GM19324 (cell line): ENCODE results near the gene TMEM14C.
"Not testable (repeated sequence)": the region's sequence is repeated elsewhere in the genome, so short reads cannot be mapped to it uniquely, and the experiment has no call there.

Experiments used
- ATAC-seq: cut with Tn5 transposase; IDR thresholded peaks from one replicate; pipeline ENCODE4 v1.9.1; 2021; ENCODE audit warnings: mild to moderate bottlenecking, moderate library complexity; ENCODE audit not compliant: unreplicated experiment, low FRiP score

Gene TMEM14C

DNA sequence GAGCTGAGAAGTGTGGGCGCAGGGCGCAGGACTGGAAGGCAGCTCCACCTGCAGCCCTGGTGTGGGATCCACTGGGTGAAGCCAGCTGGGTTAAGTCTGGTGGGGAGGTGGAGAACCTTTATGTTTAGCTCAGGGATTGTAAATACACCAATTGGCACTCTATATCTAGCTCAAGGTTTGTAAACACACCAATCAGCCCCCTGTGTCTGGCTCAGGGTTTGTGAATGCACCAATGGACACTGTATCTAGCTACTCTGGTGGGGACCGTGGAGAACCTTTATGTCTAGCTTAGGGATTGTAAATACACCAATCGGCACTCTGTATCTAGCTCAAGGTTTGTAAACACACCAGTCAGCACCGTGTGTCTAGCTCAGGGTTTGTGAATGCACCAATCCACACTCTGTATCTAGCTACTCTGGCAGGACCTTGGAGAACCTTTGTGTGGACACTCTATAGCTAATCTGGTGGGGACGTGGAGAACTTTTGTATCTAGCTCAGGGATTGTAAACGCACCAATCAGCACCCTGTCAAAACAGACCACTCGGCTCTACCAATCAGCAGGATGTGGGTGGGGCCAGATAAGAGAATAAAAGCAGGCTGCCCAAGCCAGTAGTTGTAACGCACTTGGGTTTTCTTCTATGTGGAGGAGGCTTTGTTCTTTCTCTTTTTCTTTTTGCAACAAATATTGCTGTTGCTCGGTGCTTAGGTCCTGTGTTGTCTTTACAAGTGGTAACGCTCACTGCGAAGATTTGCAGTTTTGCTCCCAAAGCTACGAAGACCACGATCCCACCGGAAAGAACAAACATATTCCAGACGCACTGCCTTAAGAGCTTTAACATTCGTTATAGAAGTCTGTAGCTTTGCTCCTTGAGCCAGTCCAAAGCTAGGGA is 1.7 kb upstream of the TMEM14C start:
- not testable (repeated sequence) for ATAC-seq

DNA sequence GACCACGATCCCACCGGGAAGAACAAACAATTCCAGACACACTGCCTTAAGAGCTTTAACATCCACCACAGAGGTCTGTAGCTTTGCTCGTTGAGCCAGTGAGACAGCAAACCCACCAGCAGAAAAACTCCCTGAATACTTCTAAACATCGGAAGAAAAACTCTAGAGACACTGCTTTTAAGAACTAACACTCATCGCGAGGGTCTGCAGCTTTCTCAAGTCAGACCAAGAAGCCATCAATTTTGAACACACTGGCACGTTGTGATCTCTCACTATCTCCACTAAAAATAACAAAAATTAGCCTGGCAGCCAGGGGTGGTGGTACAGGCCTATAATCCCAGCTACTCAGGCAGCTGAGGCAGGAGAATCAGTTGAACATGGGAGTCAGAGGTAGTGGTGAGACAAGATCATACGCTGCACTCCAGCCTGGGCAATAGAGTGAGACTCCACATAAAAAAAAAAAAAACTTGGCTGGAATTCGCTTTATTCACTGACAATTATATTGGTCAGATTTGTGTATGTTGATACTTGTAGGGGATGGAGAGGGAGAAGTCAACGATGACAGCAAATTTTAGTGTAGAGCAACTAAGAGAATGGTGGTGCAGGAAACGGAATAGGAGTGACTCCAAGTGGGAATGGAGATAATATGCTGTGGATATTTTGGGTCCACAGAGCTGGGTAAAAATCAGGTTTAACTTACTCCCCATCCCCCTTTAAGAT is 860 bp upstream of the TMEM14C start:
- no peak for ATAC-seq

DNA sequence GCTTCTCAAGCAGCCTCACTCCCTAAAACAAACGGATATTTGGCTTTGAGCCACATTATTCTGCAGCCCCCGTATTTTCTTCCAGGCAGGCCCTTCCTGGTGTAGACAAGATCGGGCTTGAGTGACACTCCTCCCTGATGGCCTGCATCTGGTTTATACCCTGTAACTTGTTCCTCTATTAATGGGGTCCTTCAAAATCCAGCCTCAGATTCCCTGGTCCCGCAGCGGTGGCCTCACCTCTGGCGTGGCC is 375 bp upstream of the TMEM14C start:
- no peak for ATAC-seq

DNA sequence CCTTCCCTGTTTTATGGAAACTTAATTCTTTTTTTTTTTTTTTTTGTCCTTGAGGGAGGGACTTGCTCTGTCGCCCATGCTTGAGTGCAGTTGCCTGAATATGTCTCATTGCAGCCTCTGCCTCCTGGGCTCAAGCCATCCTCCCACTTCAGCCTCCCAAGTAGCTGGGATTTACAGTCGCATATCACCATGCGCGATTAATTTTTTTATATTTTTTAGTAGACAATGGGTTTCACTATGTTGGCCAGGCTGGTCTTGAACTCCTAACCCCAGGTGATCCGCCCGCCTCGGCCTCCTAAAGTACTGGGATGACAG is 654 bp downstream of the TMEM14C start:
- no peak for ATAC-seq

DNA sequence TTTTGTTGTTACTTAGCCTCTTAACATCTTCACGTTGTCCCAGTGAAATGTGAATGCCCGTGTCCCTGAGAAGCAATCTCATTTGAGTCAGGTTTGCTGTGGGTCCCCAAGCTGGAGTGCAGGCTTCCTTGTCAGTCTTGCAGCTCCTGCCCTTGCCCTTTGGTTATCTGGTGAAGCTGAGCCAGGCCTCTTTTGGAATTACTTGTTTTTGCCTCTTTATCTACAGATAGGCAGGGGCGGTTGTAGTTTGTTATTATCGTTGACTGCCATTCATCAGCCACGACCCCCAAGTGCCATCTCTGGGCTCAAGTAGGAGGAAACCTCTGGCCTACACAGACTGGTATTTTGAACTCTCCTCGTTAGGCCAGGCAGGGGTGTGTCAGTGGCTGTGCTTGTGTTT is 2.2 kb downstream of the TMEM14C start:
- ATAC-seq, result no peak

DNA sequence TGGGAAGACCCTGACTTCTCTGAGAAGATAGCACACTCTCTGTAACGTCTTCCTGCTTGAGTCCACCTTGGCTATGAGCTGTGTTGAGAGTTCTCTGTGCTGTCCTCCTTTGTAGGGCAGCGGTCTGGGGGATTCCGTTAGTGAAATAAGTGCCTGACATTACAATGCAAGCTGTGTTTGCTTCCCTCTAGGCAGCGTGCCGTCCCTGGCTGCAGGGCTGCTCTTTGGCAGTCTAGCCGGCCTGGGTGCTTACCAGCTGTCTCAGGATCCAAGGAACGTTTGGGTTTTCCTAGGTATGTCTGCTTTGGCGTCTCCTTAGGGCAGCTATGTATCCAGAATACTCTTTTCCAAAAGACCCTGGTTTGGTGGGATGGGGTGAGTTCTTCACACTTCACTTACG is 2.8 kb downstream of the TMEM14C start:
- ATAC-seq, result no peak

DNA sequence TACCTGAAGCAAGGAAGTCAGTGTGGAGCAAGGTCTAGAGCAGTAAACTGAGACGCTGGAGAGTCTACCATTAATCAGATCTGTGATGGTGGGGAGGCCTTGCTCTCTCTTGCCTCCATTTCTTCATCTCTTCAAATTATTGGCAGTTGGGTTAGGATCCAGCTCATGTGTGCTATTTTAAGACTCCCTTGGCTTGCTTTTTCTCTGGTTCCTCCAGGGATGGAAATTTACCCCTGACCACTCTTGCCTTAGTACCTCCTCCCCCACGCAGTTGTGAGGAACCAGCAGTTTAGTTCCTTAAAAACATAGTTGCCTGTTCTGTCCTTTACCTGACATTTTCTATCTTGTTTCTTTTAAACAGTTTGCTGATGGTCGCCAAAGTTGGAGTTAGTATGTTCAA is 7.4 kb downstream of the TMEM14C start:
- ATAC-seq, result no peak

DNA sequence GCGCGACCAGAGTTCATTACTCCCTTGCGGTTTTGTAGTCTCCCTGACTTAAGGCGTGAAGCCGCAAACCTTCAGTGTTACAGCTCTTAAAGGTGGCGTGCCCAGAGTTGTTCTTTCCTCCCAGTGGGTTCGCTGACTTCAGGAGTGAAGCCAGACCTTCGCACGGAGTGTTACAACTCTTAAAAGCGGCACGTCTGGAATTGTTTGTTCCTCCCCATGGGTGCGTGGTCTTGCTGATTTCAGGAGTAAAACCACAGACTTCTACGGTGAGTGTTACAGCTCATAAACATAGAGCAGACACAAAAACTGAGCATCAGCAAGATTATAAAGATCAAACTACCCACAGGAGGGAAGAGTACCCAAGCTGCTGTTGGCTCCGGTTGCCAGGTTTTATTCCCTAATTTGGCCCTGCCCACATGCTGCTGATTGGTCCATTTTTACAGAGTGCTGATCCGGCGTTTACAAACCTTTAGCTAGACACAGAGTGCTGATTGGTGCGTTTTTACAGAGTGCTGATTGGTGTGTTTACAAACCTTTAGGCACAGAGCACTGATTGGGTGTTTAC is 10.4 kb downstream of the TMEM14C start:
- no peak for ATAC-seq

DNA sequence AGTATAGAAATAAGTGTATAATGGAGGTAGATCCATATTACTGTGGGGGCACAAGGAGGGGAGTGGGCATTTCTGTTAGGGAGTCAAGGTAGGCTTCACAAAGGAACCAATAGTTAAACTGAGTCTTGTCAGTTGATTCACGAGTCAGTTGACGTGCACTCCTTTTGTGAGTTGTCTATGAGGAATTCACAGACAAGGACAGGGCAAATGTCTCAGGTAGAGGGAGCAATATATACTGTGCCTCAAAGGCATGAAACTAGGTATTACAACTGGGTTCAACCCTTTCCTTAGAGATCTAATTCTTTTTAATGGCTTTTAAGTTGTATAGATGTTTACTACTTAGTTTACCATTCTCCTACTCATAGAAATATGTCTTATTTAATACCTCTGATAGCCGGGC is 11.0 kb downstream of the TMEM14C start:
- ATAC-seq, result no peak

DNA sequence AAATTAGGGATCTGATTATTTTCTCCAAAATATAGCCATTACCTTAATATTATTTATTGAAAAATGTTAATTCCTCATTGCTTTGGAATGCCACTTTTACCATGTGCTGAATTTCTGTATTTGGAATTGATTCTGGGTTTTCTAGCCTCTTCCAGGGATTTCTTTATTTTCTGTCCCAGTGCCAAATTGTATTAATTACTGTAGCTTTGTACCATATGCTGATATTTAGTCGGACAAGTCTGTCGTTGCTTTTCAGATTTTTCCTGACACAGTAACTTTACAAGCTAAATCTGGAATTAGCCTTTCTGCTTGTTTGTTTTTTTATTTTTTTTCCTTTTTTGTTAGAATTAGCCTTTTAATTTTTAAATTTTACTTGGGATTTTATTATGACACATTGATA is 13.9 kb downstream of the TMEM14C start:
- no peak for ATAC-seq

DNA sequence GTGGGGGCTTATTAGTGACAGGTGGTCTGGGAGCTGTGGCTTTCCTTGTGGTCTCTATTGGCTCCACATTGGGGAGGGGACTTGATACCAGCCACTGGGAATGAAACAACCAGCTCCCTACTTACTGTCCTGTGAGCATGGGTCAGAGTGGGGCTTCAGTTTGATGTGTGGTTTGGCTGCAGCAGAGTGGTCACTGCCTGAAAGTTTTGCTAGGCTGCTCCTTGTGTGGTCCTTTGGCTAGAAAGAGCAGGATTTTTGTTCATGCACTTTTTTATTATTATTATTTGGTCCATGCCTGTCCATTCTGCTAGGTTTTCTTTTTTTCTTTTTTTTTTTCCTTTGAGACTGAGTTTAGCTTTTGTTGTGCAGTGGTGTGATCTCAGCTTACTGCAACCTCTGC is 17.2 kb downstream of the TMEM14C start:
- ATAC-seq, result no peak

DNA sequence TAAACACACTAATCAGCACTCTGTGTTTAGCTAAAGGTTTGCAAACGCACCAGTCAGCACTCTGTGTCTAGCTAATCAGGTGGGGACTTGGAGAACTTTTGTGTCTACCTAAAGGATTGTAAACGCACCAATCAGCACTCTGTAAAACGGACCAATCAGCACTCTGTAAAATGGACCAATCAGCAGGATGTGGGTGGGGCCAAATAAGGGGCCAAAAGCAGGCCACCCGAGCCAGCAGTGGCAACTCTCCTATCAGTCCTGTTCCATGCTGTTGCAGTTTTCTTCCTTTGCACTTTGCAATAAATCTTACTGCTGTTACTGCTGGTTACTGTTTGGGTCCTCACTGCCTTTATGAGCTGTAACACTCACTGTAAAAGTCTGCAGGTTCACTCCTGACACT is 18.8 kb downstream of the TMEM14C start:
- ATAC-seq, result not testable (repeated sequence)

DNA sequence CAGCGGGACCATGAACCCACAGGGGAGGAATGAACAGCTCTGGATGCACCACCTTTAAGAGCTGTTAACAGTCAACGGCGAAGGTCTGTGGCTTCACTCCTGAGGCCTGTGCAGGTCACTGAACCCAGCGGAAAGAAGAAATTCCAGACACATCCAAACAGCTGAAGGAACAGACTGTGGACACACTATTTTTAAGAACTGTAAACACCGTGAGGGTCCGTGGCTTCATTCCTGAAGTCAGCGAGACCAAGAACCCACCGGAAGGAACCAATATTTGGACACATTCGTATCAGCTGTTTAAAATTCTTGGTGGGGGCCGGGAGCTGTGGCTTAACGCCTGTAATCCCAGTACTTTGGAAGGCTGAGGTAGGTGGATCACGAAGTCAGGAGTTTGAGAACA is 19.4 kb downstream of the TMEM14C start:
- no peak for ATAC-seq

DNA sequence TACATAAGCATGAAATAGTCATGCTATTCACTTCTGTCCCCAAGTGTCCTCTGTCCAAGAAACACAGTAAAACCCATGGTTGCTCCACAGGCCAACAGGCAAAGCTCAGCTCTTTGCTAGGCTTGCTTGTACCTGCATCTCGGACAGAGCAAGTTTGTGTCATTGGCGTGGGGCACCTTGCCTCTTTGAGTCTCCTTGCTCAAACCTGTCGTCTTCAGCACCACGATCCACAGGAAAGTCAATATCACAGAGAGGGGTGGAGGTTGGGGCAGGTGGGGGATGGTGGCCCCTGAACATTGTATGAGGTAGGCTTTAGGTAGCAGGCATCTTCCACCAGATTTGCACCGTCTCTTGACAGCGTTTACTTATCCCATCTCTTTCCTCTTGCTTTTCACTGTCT is 20.6 kb downstream of the TMEM14C start:
- ATAC-seq, result no peak

DNA sequence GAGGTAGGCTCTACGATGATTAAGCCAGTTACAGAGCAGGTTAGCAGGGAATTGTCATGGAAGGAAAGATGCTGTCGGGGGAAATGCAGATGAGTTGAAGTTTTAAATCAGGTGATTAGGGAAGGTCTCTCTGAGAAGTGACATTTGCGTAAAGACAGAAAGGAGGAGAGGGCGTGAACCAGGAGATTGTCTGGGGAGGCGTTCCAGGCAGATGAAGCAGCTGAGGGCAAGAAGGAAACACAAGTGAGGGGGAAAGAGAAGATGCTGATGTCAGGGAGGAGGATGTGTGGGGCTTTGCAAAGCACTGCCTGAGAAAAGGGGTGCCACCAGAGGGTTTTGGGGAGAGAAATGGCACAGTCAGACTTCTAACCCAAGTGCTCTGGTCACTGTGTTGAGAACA is 22.2 kb downstream of the TMEM14C start:
- no peak for ATAC-seq

DNA sequence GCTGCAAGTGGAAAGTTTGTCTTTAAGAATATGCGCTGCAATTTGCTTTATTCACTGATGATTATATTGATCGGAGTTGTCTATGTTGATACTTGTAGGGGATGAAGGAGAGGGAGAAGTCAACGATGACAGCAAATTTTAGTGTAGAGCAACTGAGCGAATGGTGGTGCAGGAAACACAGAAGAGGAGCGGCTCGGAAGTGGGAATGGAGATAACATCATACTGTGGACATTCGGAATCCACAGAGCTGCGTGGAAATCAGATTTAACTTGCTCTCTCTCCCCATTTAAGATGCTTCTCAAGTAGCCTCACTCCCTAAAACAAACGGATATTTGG is 24.0 kb downstream of the TMEM14C start:
- ATAC-seq, result no peak

DNA sequence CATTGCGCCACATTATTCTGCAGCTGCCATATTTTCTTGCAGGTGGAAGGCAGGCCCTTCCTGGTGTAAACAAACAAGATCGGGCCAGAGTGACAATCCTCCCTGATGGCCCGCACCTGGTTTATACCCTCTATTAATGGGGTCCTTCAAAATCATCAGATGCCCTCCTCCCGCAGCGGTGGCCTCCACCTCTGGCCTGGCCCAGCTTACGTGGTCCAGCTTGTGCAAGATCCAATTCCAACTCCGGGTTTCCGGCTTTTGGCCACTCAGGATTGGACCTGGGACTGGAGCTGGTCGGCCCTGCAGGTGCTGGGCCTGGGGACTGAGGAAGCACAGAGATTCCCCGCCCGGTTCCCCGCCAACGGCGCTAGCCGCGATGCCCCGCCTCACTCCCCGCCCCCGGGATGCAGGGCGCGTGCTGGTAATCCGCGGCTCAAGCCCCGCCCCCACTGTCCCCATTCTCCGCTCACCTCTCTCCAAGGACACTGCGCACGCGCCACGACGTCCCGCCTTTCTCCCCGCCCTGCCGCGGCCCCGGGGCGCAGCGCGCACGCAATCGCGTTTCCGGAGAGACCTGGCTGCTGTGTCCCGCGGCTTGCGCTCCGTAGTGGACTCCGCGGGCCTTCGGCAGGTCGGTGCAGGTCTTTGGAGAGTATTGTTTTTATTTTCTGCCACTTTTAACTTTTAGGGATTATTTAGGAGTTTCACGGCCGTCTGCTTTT is 24.5 kb downstream of the TMEM14C start, which contains the start of gene TMEM14B:
TSS of gene TMEM14B (plus strand) at position 555 of the 722 bp plus-strand sequence. CDS start 1,441 bp downstream, outside the sequence.
- ATAC-seq, result peak; percentile 99

DNA sequence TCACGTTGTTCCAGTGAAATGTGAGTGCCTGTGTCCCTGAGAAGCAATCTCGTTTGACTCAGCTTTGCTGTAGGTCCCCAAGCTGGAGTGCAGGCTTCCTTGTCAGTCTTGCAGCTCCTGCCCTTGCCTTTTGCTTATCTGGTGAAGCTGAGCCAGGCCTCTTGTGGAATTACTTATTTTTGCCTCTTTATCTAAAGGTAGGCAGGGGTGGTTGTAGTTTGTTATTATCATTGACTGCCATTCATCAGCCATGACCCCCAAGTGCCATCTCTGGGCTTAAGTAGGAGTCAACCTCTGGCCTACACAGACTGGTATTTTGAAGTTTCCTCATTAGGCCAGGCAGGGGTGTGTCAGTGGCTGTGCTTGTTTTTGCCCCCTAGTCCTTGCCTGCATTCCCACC is 26.9 kb downstream of the TMEM14C start:
- no peak for ATAC-seq

DNA sequence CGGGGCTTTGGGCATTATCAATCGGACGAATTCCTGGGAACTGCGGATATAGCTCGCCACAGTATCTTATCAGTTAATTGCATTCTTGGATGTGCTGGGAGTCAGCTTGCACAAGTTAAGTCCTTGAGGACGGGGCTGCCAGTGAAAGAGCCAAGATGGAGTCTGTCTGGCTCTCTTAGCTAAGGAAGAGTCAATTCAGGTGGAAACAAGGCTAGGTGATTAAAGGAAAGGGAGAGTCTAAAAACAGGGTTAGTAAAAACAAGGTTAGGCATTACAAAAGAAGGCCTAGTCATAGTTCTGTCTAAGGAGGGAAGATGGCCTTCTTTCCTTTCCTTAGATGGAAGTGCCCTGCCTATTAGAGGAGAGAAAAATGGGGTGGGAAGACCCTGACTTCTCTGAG is 27.7 kb downstream of the TMEM14C start:
- not testable (repeated sequence) for ATAC-seq

DNA sequence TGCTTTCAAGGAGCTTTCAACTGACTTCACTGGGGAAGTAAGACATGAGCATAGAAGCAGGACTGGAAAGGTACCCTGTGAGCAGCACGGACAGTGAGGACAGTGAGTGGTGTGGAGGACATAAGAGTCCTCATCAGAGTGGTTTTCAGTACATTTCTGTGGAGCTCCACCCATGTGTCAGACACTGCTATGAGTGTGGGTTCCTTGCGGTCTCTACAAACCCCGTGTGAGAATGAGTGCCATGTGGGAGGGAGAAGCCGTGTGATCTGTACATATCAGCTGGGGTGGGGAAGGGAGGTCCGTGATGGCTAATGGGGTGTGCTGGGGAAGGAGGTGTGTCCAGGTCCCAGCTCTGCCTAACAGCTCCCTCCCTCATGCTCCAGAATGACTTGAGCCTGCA is 28.9 kb downstream of the TMEM14C start:
- ATAC-seq, result not testable (repeated sequence)

DNA sequence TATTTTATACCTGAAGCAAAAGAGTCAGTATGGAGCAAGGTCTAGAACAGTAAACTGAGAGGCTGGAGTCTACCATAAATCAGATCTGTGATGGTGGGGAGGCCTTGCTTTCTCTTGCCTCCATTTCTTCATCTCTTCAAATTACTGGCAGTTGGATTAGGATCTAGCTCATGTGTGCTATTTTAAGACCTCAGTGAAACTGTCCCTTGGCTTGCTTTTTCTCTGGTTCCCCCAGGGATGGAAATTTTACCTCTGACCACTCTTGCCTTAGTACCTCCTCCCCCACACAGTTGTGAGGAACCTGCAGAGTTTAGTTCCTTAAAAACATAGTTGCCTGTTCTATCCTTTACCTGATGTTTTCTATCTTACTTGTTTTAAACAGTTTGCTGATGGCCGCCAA is 33.2 kb downstream of the TMEM14C start:
- no peak for ATAC-seq
